Peyer's patch (tissue), 4 donors: ENCODE data around the gene CARF. TPM values are rescaled to one million over a fixed set of nuclear protein-coding genes. Genes with fewer than 3 reads are reported as not detected.
A peak's percentile ranks its signal among the peaks of the same experiment; 100 is the strongest.

Experiments used
- DNase-seq, 3 donors: peaks; one replicate each; pipeline ENCODE4 v3.0.0-alpha.2; 2017 to 2019
- H3K27ac ChIP-seq, 4 donors: fragments of 200-600 bp; sonication (generic); one replicate each; pipeline ENCODE4 v1.5.1; 2016 to 2019
- H3K27me3 ChIP-seq, 2 donors: fragments of 200-600 bp; sonication (generic); one replicate each; pipeline ENCODE4 v1.5.1; 2019
- H3K36me3 ChIP-seq, 3 donors: fragments of 200-600 bp; sonication (generic); one replicate each; pipeline ENCODE4 v1.5.1; 2016 to 2019
- H3K4me1 ChIP-seq, 4 donors: fragments of 200-600 bp; sonication (generic); one replicate each; pipeline ENCODE4 v1.5.1; 2016 to 2019
- H3K4me3 ChIP-seq, 4 donors: fragments of 200-600 bp; sonication (generic); 1 replicate in 3 of 4; 2 replicates in 1 of 4; pipeline ENCODE4 v1.5.1; 2016 to 2019; ENCODE audit warnings: mild to moderate bottlenecking in 1 of 4
- H3K9me3 ChIP-seq, 4 donors: fragments of 200-600 bp; sonication (generic); one replicate each; pipeline ENCODE4 v1.5.1; 2016 to 2019; ENCODE audit warnings: mild to moderate bottlenecking in 1 of 4
- CTCF ChIP-seq, 6 experiments: fragments of 450-650 bp in 4 of 6; fragments of 200-600 bp in 2 of 6; sonication (generic) in 1 of 6; IDR thresholded peaks; one replicate each; pipeline ENCODE4 v1.5.1; 2017 to 2019; ENCODE audit warnings: antibody characterized with exemption in 6 of 6, mild to moderate bottlenecking in 3 of 6, moderate library complexity in 1 of 6
- POLR2A ChIP-seq, 2 donors: fragments of 450-650 bp; IDR thresholded peaks; one replicate each; pipeline ENCODE4 v1.5.1; 2017; ENCODE audit warnings: antibody characterized with exemption in 2 of 2, mild to moderate bottlenecking in 2 of 2, moderate library complexity in 2 of 2
- total RNA-seq, 4 donors: library from RNA; depleted of rRNA; stranded (reverse); fragments of >200 nt; gene quantifications; one replicate each; pipeline ENCODE4 v1.1.0, GENCODE V29; 2016

Gene CARF
- total RNA-seq, 4 donors from 2014 or later, result 8.2 to 32.2 (median 13.2) TPM

- Histone ChIP-seq H3K4me1 (no peaks in the 10 kb centered on the region), H3K27me3 (no peaks in the 10 kb centered on the region), H3K9me3 (no peaks in the 10 kb centered on the region), H3K4me3 (no peak overlapping the region), H3K36me3 (no peaks in the 10 kb centered on the region), H3K27ac (no peak overlapping the region)
- no peak for TF ChIP-seq POLR2A (IDR thresholded peaks at IDR 0.05)
- no peak for TF ChIP-seq CTCF (IDR thresholded peaks at IDR 0.05)
- no peak for DNase-seq
Observed at GRCh38 chr2:203003716-203004115, 91.6 kb downstream of the CARF start.

DNA sequence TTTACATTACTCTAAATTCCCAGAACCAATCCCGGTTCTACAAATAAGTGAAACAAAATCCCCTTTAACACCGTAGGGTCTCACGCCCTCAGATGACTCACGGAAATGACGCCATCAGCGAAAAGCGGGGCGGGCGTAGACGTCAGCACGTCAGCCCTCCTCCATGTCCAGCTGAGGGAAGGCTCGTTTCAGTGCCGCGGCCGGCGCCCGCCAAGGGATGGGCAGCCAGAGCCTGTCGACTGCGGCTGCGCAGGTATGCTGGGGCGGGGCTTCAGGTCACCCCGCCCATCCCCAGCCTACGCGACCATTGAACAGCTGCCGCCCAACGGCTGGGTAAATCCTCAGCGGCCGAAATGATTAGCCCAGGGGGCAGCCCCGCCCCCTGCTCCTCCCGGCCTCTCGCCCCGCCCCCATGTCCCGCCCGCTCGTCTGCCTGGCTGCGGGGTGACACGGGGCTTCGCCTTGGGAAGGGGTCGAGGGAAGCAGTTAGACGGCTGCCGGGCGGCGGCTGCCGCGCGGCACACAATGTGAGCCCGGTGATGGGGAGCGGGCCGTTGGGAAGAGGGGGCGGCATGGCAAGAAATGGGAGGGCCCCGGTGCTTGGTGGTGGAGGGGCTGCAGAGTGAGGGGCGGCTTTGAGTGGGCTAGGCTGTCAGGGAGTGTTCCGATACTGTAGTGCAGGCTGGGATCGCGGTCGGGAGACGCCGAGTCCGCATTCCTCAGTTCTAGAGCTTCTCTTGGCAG lies 102.6 kb downstream of the CARF start, which contains the start of gene NBEAL1:
Gene NBEAL1 (plus strand): TSS at position 420 of the 744 bp plus-strand sequence. CDS start 1,510 bp downstream, outside the sequence.
- Histone ChIP-seq H3K4me1 (peaks cover 0 to 18% (median 0%) of the 10 kb centered on the region in 4 donors), H3K36me3 (no peaks in the 10 kb centered on the region), H3K9me3 (no peaks in the 10 kb centered on the region), H3K27me3 (no peaks in the 10 kb centered on the region), H3K27ac (peak within 1 kb of the TSS; percentile 72 to 97 (median 94)), H3K4me3 (peak within 1 kb of the TSS; percentile 54 to 91 (median 78))
- peak; percentile 47 to 87 for TF ChIP-seq POLR2A (IDR thresholded peaks at IDR 0.05)
- no peak for TF ChIP-seq CTCF (IDR thresholded peaks at IDR 0.05)
- DNase-seq, result peak; percentile 95 to 99 (median 99)

GRCh38 chr2:203016716-203017115 lies 104.6 kb downstream of the CARF start:
- Histone ChIP-seq H3K4me3 (peak overlapping the region in 2 of 4 donors; percentile 67 to 88), H3K27me3 (no peaks in the 10 kb centered on the region), H3K27ac (peak overlapping the region in 2 of 4 donors; percentile 75 to 93), H3K9me3 (no peaks in the 10 kb centered on the region), H3K4me1 (peaks cover 0 to 27% (median 0%) of the 10 kb centered on the region in 4 donors), H3K36me3 (no peaks in the 10 kb centered on the region)
- TF ChIP-seq CTCF (IDR thresholded peaks at IDR 0.05) (no peak), POLR2A (IDR thresholded peaks at IDR 0.05) (no peak)
- DNase-seq, result no peak

GRCh38 chr2:203018181-203018580 lies 106.1 kb downstream of the CARF start:
- no peak overlapping the region for H3K27ac ChIP-seq
- no peaks in the 10 kb centered on the region for H3K27me3 ChIP-seq
- no peak for DNase-seq
- TF ChIP-seq POLR2A (IDR thresholded peaks at IDR 0.05) (no peak), CTCF (IDR thresholded peaks at IDR 0.05) (no peak)
- H3K4me3 ChIP-seq, result peak overlapping the region in 2 of 4 donors; percentile 36 to 67
- H3K9me3 ChIP-seq, result no peaks in the 10 kb centered on the region
- H3K36me3 ChIP-seq, result no peaks in the 10 kb centered on the region
- H3K4me1 ChIP-seq, result peaks cover 0 to 27% (median 0%) of the 10 kb centered on the region in 4 donors

DNA sequence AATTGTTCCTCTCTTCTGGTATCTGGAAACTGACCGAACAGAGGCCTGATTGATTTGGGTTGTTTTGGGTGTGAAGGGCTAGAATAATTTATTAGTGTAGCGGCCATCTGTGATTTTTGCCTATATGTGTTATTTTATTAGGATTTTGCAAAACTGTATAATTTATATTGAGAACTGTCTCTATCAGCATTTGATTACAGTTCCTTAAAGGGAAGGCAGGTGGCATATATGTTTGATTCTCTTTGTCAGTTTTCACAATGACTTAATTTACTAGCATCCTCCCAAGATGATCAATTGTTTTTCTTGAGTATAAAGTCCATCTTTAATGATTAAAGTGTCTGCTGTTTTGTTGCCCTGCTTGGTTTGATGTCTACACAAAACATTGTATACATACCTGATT lies 107.1 kb downstream of the CARF start:
- H3K4me3 ChIP-seq, result peak overlapping the region in 2 of 4 donors; percentile 36 to 67
- no peaks in the 10 kb centered on the region for H3K27me3 ChIP-seq
- DNase-seq, result no peak
- TF ChIP-seq POLR2A (IDR thresholded peaks at IDR 0.05) (no peak), CTCF (IDR thresholded peaks at IDR 0.05) (peak in 3 of 6 experiments; percentile 41 to 50 (median 44))
- H3K4me1 ChIP-seq, result peaks cover 0 to 27% (median 0%) of the 10 kb centered on the region in 4 donors
- no peaks in the 10 kb centered on the region for H3K9me3 ChIP-seq
- H3K27ac ChIP-seq, result peak overlapping the region in 2 of 4 donors; percentile 33 to 67
- H3K36me3 ChIP-seq, result no peaks in the 10 kb centered on the region
